SK-N-SH (cell line): Measurements from ENCODE around the gene GABRB3.

Experiments
- POLR2AphosphoS5 ChIP-seq: IDR thresholded peaks from 2 replicates; pipeline ENCODE4 v1.6.1; 2012; ENCODE audit warnings: low read depth, low read length
- SIN3A ChIP-seq: IDR thresholded peaks from 2 replicates; pipeline ENCODE4 v1.6.1; 2012; ENCODE audit warnings: low read depth, mild to moderate bottlenecking, low read length, moderate library complexity, borderline replicate concordance
- TF ChIP-seq, protein P1 (sequence below): fragments of 200-600 bp; sonication (generic); IDR thresholded peaks from 2 replicates; pipeline ENCODE4 v1.6.1; 2017; ENCODE audit warnings: antibody characterized with exemption, mild to moderate bottlenecking, moderate library complexity
- TF ChIP-seq, protein P2 (sequence below): IDR thresholded peaks from 2 replicates; pipeline ENCODE4 v1.4.0; 2012; ENCODE audit warnings: low read depth

DNA sequence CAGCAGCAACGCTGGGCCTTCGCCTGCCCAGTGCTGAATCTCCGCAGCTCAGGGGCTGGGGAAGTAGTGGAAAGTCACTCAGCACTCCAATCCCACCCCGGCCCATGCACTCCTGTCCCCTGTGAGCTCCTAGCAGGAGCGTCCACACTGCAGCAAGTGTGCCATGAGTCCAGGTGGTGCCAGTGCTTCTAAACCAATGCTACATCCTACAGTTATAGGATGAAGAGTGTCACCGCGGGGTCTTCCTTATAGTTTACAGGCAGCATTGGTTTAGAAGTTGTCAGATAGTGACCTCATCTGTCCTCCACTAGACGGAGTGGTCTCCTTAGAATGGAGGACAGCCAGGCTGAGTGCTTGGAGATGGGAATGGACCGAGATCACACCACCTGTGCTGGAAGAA is 221.4 kb downstream of the GABRB3 start:
- TF ChIP-seq POLR2AphosphoS5 = no peak
- no peak for TF ChIP-seq SIN3A
- TF ChIP-seq, protein P1, sequence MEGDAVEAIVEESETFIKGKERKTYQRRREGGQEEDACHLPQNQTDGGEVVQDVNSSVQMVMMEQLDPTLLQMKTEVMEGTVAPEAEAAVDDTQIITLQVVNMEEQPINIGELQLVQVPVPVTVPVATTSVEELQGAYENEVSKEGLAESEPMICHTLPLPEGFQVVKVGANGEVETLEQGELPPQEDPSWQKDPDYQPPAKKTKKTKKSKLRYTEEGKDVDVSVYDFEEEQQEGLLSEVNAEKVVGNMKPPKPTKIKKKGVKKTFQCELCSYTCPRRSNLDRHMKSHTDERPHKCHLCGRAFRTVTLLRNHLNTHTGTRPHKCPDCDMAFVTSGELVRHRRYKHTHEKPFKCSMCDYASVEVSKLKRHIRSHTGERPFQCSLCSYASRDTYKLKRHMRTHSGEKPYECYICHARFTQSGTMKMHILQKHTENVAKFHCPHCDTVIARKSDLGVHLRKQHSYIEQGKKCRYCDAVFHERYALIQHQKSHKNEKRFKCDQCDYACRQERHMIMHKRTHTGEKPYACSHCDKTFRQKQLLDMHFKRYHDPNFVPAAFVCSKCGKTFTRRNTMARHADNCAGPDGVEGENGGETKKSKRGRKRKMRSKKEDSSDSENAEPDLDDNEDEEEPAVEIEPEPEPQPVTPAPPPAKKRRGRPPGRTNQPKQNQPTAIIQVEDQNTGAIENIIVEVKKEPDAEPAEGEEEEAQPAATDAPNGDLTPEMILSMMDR = no peak
- TF ChIP-seq, protein P2, sequence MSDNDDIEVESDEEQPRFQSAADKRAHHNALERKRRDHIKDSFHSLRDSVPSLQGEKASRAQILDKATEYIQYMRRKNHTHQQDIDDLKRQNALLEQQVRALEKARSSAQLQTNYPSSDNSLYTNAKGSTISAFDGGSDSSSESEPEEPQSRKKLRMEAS = no peak
